Subcutaneous adipose tissue (tissue), 4 donors: ENCODE measurements around the gene WWOX. TPM values are rescaled to one million over a fixed set of nuclear protein-coding genes. Genes with fewer than 3 reads are reported as not detected.

Experiments used
- total RNA-seq, 4 donors: library from RNA; depleted of rRNA; stranded (reverse); fragments of >200 nt; gene quantifications; one replicate each; pipeline ENCODE4 v1.1.0, GENCODE V29; 2016
- TF ChIP-seq, protein P1 (sequence below): fragments of 450-650 bp; IDR thresholded peaks from one replicate; pipeline ENCODE4 v1.5.1; 2016; ENCODE audit warnings: low read depth, mild to moderate bottlenecking, control low read depth, antibody characterized with exemption, moderate library complexity

Gene WWOX
- total RNA-seq, 4 donors from 2014 or later, result 31.4 to 67.8 (median 46.0) TPM

DNA sequence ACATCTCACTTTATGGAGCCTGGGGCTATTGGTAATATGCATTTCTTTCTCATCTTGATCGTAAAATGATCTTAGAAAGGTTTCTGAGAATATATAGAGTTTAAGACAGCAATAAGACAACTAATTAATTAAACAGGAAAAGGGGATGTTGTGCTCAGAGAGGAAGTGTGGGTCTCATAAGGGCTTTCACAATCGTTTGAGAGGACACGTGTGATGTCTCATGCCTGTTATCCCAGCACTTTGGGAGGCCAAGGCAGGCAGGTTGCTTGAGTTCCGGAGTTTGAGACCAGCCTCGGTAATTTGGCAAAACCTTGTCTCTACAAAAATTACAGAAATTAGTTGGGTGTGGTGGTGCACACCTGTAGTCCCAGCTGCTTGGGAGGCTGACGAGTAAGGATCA lies 295.6 kb downstream of the WWOX start:
- TF ChIP-seq, protein P1, sequence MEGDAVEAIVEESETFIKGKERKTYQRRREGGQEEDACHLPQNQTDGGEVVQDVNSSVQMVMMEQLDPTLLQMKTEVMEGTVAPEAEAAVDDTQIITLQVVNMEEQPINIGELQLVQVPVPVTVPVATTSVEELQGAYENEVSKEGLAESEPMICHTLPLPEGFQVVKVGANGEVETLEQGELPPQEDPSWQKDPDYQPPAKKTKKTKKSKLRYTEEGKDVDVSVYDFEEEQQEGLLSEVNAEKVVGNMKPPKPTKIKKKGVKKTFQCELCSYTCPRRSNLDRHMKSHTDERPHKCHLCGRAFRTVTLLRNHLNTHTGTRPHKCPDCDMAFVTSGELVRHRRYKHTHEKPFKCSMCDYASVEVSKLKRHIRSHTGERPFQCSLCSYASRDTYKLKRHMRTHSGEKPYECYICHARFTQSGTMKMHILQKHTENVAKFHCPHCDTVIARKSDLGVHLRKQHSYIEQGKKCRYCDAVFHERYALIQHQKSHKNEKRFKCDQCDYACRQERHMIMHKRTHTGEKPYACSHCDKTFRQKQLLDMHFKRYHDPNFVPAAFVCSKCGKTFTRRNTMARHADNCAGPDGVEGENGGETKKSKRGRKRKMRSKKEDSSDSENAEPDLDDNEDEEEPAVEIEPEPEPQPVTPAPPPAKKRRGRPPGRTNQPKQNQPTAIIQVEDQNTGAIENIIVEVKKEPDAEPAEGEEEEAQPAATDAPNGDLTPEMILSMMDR, result no peak

DNA sequence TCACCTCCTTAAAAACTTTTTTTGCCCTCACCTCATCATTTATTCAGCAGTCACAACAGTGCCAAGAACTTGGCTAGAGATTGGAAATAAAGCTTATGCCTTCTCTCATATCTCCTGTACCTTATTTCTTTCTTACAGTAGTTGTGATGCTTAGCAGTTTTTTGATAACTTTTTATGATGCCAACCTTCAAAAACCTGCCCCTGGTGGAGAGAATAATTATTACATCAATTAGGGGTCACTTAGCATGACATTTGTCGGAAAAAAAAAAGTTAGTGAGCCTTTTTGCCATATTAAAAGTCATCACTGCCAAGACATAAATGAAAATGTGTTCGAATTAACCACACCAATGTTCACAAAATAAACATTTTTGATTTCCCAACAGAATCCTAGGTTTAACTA lies 296.6 kb downstream of the WWOX start:
- TF ChIP-seq, protein P1, result no peak

DNA sequence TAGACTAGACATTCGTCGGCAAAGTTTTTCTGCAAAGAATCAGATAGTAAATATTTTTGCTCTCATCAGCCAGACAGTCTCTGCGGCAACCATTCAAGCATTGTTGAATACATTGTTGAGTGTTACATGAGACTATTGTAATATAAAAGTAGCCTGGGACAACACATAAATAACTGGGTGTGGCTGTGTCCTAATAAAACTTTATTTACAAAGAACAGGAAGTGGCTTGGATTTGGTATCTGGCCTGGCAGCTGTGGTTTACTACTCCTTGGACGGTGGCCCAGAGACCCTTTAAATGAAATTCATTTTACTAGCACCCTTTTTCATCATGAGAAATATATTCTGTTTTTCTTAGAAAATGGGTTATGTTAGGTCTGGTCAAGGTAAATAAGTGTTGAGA lies 297.2 kb downstream of the WWOX start:
- TF ChIP-seq, protein P1, result no peak

DNA sequence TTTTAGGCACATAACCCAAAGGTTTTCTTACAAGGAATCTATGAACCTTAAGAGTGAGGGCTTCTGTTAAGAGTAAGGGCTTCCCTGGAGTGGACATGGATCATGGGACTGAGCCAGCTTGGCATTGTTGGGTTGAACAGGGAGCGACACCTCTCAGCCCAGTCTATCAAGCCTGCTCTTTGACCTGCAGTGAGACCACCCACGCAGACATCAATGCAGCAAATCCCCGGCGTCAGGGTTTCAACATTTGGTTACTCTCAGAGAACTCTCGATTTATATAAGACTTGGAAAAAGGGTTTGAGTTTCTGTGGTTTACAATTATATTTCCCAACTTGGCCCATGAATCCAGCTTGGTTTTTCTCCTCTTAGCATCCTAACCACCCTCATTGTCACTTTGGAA lies 299.9 kb downstream of the WWOX start:
- TF ChIP-seq, protein P1, result no peak

DNA sequence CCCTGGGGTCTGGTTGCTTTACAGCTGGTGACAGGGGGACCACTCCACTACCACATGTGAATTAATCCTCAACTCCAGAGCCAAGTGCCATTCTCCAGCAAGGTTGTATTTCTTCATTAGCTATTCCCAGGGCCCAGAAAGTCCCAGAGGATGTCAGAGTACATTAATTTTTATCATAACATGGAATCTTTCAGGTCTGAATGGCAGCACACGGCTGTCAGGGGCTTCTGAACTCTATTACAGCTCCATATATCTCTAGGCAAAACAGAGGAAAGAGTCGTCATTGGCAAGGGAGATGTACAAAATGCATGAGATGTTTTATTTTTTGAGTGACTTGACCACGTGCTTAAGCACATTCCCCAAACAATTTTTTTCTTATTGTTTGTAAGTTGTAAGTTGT lies 303.4 kb downstream of the WWOX start:
- TF ChIP-seq, protein P1, result no peak

DNA sequence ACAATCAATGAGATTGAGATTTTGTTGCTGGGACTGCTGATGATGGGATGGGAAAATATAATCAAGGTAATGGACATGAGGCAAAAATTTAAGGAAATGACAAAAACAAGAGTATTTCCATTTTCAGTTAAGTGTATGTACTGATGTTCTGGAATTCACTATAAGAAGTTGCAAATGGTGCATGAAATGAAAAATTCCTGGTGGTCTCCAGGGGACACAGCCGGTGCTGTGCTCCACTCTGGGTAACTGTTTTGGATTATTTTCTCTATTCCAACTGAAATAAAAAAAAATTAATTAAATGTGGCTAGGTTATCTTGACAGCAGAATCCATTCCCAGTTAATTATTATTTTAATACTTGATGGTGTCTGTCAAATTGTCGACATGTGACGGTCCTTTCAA lies 305.6 kb downstream of the WWOX start:
- TF ChIP-seq, protein P1, result no peak

DNA sequence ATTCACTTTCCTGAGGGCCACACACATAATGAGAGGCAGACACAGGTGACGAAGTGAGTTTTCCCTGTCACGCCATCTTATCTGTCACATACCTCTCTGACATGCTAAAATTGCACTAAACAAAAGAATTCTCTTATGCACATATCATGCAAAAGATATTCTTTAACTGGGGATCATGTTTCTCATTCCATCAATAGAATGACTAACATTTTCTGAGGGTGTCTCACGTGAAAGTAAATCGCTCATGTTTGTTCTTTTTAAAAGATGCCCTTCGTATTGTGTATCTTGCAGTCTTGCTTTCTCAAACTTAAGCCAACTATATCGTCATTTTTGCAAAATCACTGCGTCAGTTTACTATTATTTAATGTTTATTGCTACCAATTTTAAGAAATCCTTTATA lies 306.4 kb downstream of the WWOX start:
- TF ChIP-seq, protein P1, result no peak

DNA sequence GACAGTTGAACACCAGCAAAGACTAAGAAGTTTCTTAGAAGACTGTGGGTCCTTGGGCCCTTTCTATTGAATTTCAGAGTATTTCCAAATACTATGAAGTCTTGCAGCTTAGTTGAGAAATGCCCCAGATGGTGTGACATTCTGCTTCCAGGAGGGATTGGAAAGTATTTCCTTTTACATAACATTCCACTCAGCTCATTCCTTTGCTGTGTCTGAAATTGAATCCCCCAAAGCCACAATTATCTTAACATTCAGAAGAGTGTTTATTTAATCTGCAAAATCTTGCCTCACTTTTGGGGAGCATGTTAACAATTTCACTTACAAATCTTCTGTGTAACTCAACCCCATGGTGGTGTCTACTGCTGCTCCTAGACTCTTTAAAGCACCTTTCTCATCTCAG lies 307.7 kb downstream of the WWOX start:
- TF ChIP-seq, protein P1, result no peak
